Activated CD8-positive, alpha-beta memory T cell treated with anti-CD3 and anti-CD28 coated beads for 1 hour (primary cell): Measurements from ENCODE around the gene OR2J1.
"Not testable (repeated sequence)": the region's sequence is repeated elsewhere in the genome, so short reads cannot be mapped to it uniquely, and the experiment has no call there.

ENCODE experiments used
- DNase-seq, 2 donors: peaks; one replicate each; pipeline ENCODE4 v3.0.0-alpha.2; 2020; ENCODE audit warnings: low read depth in 1 of 2; ENCODE audit errors: extremely low read depth in 1 of 2

The OR2J1 gene

GRCh38 chr6:29099190-29099589, at the start of gene OR2J1:
TSS of gene OR2J1 (plus strand) at chr6:29099490. CDS start at chr6:29100943, 1,453 bp downstream.
- no peak for DNase-seq

- DNase-seq, result no peak
Observed at GRCh38 chr6:29051680-29052079, 47.6 kb upstream of the OR2J1 start.

GRCh38 chr6:29071831-29072723, 27.2 kb upstream of the OR2J1 start:
- DNase-seq, result no peak

DNA sequence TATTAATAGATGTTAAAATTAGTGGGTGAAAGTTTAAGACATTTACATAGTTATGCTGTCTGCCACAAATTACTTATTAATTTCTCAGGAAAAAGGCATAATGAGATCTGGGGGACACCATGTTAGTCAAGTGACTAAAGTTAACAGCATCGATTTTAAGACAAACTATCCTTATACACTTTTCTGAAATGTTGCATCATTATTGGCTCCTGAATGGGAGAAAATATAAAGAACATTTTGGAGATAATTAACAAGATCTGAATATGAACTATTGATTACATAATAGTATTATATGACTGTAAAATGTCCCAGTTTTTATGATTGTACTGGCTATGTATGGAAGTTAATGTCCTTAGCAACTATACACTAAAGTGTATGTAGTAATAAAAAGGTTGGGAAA, 20.1 kb upstream of the OR2J1 start:
- DNase-seq, result no peak

- DNase-seq, result no peak
Observed at GRCh38 chr6:29081312-29081711, 18.0 kb upstream of the OR2J1 start.

DNA sequence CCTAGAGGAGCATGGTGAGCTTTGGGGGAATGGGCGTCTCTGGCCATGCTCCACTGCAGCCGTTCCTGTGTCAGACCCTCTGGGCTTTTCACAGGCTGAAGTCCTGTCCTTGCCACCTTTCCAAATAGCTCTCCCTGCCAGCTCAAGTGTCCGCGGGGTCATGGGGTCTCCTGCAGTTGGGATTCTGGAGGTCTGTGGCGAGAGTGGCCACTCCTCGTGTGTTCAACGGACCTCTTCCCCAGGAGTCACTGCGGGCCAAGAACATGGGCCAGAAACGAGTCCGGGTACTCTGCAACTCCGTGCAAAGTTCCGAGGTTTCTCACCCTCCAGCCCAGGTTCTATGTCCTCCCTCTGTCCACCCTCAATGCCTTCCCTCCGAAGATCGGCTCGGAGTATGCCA, 16.8 kb upstream of the OR2J1 start:
- no peak for DNase-seq

DNA sequence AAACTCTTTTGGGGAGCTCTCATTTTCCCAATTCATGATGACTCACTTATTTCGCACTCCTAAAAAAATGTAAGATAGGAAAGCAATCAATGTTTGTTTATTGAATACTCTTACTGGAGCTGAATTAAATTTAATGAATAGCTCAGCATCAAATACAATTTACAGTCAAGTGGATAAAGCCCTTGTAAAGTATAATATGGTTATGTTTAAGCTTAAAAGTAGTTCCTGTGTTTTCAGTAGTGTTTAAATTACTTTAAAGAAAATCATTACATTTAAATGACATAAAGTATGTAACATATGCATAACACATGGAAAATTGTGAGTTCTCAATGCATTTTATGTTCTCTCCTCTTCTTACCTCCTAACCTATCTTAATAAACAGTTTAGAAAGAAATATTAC, 12.1 kb upstream of the OR2J1 start, which contains the start of gene OR2B3:
Gene OR2B3 (minus strand): TSS at position 101 of the 400 bp plus-strand sequence. CDS start 65 bp downstream, at position 36.
- DNase-seq, result no peak

GRCh38 chr6:29092957-29093356, 6.3 kb upstream of the OR2J1 start:
- DNase-seq, result no peak

DNA sequence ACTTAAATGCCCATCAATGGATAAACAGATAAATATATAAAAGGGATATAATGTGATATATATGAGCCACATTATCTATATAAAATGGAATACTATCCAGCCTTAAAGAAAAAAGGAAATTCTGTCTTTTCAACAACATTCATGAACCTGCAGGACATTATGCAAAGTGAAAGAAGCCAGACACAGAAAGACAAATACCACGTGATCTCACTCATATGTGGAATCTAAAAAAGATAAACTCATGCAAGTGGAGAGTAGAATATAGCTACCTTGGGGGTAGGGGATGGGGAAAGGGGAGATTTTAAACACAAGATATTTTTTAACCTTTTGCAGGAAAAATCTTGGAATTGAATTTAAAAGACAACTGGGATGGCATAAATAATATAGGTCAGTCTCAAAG, 1.5 kb upstream of the OR2J1 start:
- no peak for DNase-seq

GRCh38 chr6:29107758-29108157, 8.5 kb downstream of the OR2J1 start, which contains the start of gene OR2J3:
TSS of gene OR2J3 (plus strand) at chr6:29108058. CDS start at chr6:29111891, 3,833 bp downstream.
- no peak for DNase-seq

DNA sequence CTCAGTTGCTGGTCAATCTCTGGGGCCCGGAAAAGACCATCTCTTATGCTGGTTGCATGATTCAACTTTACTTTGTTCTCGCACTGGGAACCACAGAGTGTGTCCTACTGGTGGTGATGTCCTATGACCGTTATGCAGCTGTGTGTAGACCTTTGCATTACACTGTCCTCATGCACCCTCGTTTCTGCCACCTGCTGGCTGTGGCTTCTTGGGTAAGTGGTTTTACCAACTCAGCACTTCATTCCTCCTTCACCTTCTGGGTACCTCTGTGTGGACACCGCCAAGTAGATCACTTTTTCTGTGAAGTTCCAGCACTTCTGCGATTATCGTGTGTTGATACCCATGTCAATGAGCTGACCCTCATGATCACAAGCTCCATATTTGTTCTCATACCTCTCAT, 12.8 kb downstream of the OR2J1 start:
- DNase-seq, result no peak

DNA sequence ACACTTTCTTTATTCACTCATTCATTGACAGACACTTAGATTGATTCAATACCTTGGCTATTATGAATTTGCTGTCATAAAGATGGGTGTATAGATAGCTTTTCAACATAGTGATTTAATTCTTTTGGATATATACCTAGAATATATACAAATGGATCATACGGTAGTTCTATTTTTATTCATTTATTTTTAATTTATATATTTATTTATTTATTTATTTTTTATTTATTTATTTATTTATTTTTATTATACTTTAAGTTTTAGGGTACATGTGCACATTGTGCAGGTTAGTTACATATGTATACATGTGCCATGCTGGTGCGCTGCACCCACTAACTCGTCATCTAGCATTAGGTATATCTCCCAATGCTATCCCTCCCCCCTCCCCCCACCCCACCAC, 15.7 kb downstream of the OR2J1 start:
- not testable (repeated sequence) for DNase-seq

GRCh38 chr6:29129326-29130012, 30.2 kb downstream of the OR2J1 start:
- DNase-seq, result no peak

DNA sequence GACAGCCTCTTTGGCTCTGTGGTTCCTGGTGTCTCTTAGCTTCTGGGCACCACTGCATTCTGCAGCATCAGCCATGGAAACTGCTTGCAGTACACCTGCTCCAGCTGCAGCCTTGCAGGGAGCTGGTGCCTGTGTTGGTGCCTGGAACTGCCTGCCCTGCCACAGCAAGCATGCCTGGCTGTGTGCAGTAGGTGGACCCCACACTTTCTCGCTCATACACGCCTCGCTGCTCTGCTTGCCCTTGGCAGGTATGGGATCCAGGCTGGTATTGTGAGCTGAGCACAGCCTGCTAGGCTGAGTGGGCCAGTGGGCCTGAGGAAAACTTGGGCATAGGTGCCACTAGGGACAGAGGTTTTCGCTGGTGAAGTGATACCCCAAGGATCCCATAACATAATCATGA, 31.4 kb downstream of the OR2J1 start:
- DNase-seq, result no peak

DNA sequence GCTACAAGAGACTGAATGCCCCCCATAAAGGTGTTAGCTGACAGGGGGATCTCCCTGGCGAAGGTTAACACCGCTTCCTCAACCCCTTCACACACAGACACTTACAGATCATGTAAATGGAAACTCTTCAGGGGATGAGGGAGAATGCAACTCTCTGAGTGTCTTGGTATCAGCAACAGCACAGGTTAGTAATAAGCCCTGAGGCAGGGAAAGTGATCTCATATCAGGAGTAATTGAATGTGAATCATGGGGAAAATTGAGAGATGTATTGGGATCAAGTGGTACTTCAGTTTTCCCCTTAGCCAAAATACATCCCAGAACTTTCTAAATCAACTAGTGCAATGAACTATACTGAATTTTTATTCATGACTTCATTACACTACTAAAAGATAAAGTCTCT, 32.4 kb downstream of the OR2J1 start:
- no peak for DNase-seq

- DNase-seq, result no peak
Observed at GRCh38 chr6:29137724-29138123, 38.4 kb downstream of the OR2J1 start.

DNA sequence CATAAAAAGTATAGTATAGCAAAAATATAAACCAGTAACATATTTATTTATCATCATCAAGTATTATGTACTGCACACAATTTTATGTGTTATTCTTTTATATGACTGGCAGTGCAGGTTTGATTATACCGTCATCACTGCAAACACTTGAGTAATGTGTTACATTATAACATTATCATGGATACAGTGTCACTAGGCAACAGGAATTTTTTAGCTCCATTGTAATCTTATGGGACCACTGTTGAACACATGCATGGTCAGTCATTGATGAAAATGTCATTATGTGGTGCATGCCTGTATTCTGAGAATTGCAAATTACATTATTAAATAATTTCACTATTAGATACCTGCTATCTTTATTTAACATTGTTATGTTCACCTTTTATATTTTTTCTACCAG, 42.3 kb downstream of the OR2J1 start:
- DNase-seq, result no peak

- no peak for DNase-seq
Observed at GRCh38 chr6:29142309-29142708, 43.0 kb downstream of the OR2J1 start.

GRCh38 chr6:29146179-29146578, 46.9 kb downstream of the OR2J1 start:
- no peak for DNase-seq

DNA sequence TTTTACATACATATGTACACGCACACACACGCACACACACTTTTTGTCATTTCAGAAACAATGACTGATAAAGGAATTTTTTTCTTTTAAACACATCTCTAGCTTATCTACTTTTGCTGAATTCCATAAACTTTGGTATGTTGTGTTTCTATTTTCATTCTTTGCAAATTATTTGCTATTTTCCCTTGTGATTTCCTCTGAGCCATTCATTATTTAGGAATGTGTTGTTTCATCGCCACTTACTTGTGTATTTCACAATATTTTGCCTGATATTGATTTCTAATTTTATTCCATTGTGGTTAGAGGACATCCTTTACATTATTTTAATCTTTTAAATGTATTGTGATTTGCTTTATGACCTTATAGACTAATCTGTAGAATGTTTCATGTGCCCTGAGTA, 47.8 kb downstream of the OR2J1 start:
- DNase-seq, result no peak

DNA sequence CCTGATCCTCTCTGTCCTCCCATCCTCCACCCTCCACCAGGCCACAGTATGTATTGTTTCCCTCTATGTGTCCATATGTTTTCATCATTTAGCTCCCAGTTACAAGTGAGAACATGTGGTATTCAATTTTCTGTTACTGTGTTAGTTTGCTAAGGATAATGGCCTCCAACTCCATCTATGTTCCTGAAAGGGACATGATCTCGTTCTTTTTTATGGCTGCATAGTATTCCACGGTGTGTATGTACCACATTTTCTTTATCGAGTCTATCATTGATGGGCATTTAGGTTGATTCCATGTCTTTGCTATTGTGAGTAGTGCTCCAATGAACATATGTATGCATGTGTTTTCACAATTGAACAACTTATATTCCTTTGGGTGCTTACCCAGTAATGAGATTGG, 50.2 kb downstream of the OR2J1 start:
- not testable (repeated sequence) for DNase-seq
